HG02642 (cell line): ENCODE results near the gene ZBTB20.
"Not testable (repeated sequence)": the region's sequence is repeated elsewhere in the genome, so short reads cannot be mapped to it uniquely, and the experiment has no call there.

Experiments used
- ATAC-seq: cut with Tn5 transposase; IDR thresholded peaks from one replicate; pipeline ENCODE4 v1.9.1; 2021; ENCODE audit warnings: mild to moderate bottlenecking; ENCODE audit not compliant: unreplicated experiment, poor library complexity

Gene ZBTB20

GRCh38 chr3:114698146-114699105 is 448.7 kb downstream of the ZBTB20 start:
- ATAC-seq: no peak

GRCh38 chr3:114697401-114697800 is 449.7 kb downstream of the ZBTB20 start:
- no peak for ATAC-seq

- no peak for ATAC-seq
Observed at GRCh38 chr3:114694251-114694650, 452.8 kb downstream of the ZBTB20 start.

GRCh38 chr3:114691871-114692270 is 455.2 kb downstream of the ZBTB20 start:
- no peak for ATAC-seq

- no peak for ATAC-seq
Observed at GRCh38 chr3:114690911-114691310, 456.2 kb downstream of the ZBTB20 start.

GRCh38 chr3:114687151-114687550 is 459.9 kb downstream of the ZBTB20 start:
- no peak for ATAC-seq

GRCh38 chr3:114686621-114687020 is 460.5 kb downstream of the ZBTB20 start:
- no peak for ATAC-seq

GRCh38 chr3:114685161-114685560 is 461.9 kb downstream of the ZBTB20 start:
- no peak for ATAC-seq

GRCh38 chr3:114680299-114680698 is 466.8 kb downstream of the ZBTB20 start:
- ATAC-seq: no peak

- not testable (repeated sequence) for ATAC-seq
Observed at GRCh38 chr3:114679773-114680172, 467.3 kb downstream of the ZBTB20 start.

- no peak for ATAC-seq
Observed at GRCh38 chr3:114675104-114675503, 472.0 kb downstream of the ZBTB20 start.

GRCh38 chr3:114674036-114674435 is 473.1 kb downstream of the ZBTB20 start:
- ATAC-seq: no peak

GRCh38 chr3:114673481-114673880 is 473.6 kb downstream of the ZBTB20 start:
- ATAC-seq: no peak

GRCh38 chr3:114672692-114673447 is 474.2 kb downstream of the ZBTB20 start:
- no peak for ATAC-seq

GRCh38 chr3:114671741-114672510 is 475.2 kb downstream of the ZBTB20 start:
- ATAC-seq: no peak

GRCh38 chr3:114669614-114670013 is 477.5 kb downstream of the ZBTB20 start:
- no peak for ATAC-seq

- ATAC-seq: no peak
Observed at GRCh38 chr3:114668099-114668498, 479.0 kb downstream of the ZBTB20 start.

GRCh38 chr3:114666623-114667022 is 480.5 kb downstream of the ZBTB20 start:
- no peak for ATAC-seq

GRCh38 chr3:114664006-114664405 is 483.1 kb downstream of the ZBTB20 start:
- no peak for ATAC-seq

- ATAC-seq: no peak
Observed at GRCh38 chr3:114660808-114661207, 486.3 kb downstream of the ZBTB20 start.

GRCh38 chr3:114660124-114660523 is 487.0 kb downstream of the ZBTB20 start:
- no peak for ATAC-seq
